ACC112 (cell line): ENCODE results near the gene SLC9A9.

Source experiments
- H2AFZ ChIP-seq: fragments of 200-600 bp; sonication (generic); one replicate; pipeline ENCODE4 v1.6.0; 2017; ENCODE audit warnings: antibody characterized with exemption, low read length; ENCODE audit not compliant: unreplicated experiment
- H3K27ac ChIP-seq: fragments of 200-600 bp; sonication (generic); 2 replicates; pipeline ENCODE4 v1.5.1; 2014; ENCODE audit warnings: low read depth, mild to moderate bottlenecking, antibody characterized with exemption, low read length, moderate library complexity
- H3K27me3 ChIP-seq: fragments of 200-600 bp; sonication (generic); 2 replicates; pipeline ENCODE4 v1.6.1; 2014; ENCODE audit warnings: mild to moderate bottlenecking, antibody characterized with exemption, low read length, moderate library complexity, mixed read lengths; ENCODE audit not compliant: insufficient read depth
- H3K36me3 ChIP-seq: fragments of 200-600 bp; sonication (generic); 2 replicates; pipeline ENCODE4 v1.6.1; 2016; ENCODE audit warnings: mild to moderate bottlenecking, antibody characterized with exemption, low read length, moderate library complexity, mixed read lengths; ENCODE audit not compliant: insufficient read depth
- H3K4me1 ChIP-seq: fragments of 200-600 bp; sonication (generic); one replicate; pipeline ENCODE4 v1.6.1; 2016; ENCODE audit warnings: low read length, mixed read lengths; ENCODE audit not compliant: insufficient read depth, unreplicated experiment, control insufficient read depth
- H3K4me3 ChIP-seq: fragments of 200-600 bp; sonication (generic); 2 replicates; pipeline ENCODE4 v1.5.1; 2014; ENCODE audit warnings: mild to moderate bottlenecking, low read depth, low read length
- H3K79me2 ChIP-seq: fragments of 200-600 bp; sonication (generic); one replicate; pipeline ENCODE4 v1.6.0; 2016; ENCODE audit warnings: low read length; ENCODE audit not compliant: control insufficient read depth, unreplicated experiment, insufficient read depth

Gene SLC9A9

GRCh38 chr3:143653493-143653892 is 194.8 kb downstream of the SLC9A9 start:
- no peak overlapping the region for H2AFZ ChIP-seq
- H3K27ac ChIP-seq: no peak overlapping the region
- H3K4me3 ChIP-seq: no peak overlapping the region
- no peaks in the 10 kb centered on the region for H3K36me3 ChIP-seq
- H3K4me1 ChIP-seq: peaks cover 10% of the 10 kb centered on the region
- H3K79me2 ChIP-seq: no peaks in the 10 kb centered on the region
- H3K27me3 ChIP-seq: no peaks in the 10 kb centered on the region

- no peak overlapping the region for H3K27ac ChIP-seq
- H3K27me3 ChIP-seq: no peaks in the 10 kb centered on the region
- H3K4me1 ChIP-seq: peaks cover 10% of the 10 kb centered on the region
- no peak overlapping the region for H3K4me3 ChIP-seq
- H2AFZ ChIP-seq: no peak overlapping the region
- H3K36me3 ChIP-seq: no peaks in the 10 kb centered on the region
- no peaks in the 10 kb centered on the region for H3K79me2 ChIP-seq
Observed at GRCh38 chr3:143652118-143652517, 196.2 kb downstream of the SLC9A9 start.

GRCh38 chr3:143650827-143651226 is 197.4 kb downstream of the SLC9A9 start:
- Histone ChIP-seq H3K4me1 (peaks cover 10% of the 10 kb centered on the region), H3K4me3 (no peak overlapping the region), H3K36me3 (no peaks in the 10 kb centered on the region), H3K27ac (no peak overlapping the region), H2AFZ (no peak overlapping the region), H3K27me3 (no peaks in the 10 kb centered on the region), H3K79me2 (no peaks in the 10 kb centered on the region)

- no peak overlapping the region for H2AFZ ChIP-seq
- H3K27me3 ChIP-seq: no peaks in the 10 kb centered on the region
- no peaks in the 10 kb centered on the region for H3K36me3 ChIP-seq
- H3K4me1 ChIP-seq: peaks cover 9% of the 10 kb centered on the region
- H3K4me3 ChIP-seq: no peak overlapping the region
- H3K27ac ChIP-seq: no peak overlapping the region
- no peaks in the 10 kb centered on the region for H3K79me2 ChIP-seq
Observed at GRCh38 chr3:143650120-143650519, 198.1 kb downstream of the SLC9A9 start.

GRCh38 chr3:143648708-143649107 is 199.6 kb downstream of the SLC9A9 start:
- no peaks in the 10 kb centered on the region for H3K79me2 ChIP-seq
- no peak overlapping the region for H3K27ac ChIP-seq
- H3K27me3 ChIP-seq: no peaks in the 10 kb centered on the region
- no peaks in the 10 kb centered on the region for H3K36me3 ChIP-seq
- H3K4me1 ChIP-seq: peaks cover 7% of the 10 kb centered on the region
- H2AFZ ChIP-seq: no peak overlapping the region
- H3K4me3 ChIP-seq: no peak overlapping the region

GRCh38 chr3:143648218-143648617 is 200.1 kb downstream of the SLC9A9 start:
- Histone ChIP-seq H3K36me3 (no peaks in the 10 kb centered on the region), H3K79me2 (no peaks in the 10 kb centered on the region), H3K4me3 (no peak overlapping the region), H2AFZ (no peak overlapping the region), H3K27ac (no peak overlapping the region), H3K27me3 (no peaks in the 10 kb centered on the region), H3K4me1 (peaks cover 6% of the 10 kb centered on the region)

GRCh38 chr3:143644370-143645089 is 203.7 kb downstream of the SLC9A9 start:
- peak overlapping the region; percentile 8; the same call in 1 of the 2 replicates for H3K27ac ChIP-seq
- H3K4me3 ChIP-seq: no peak overlapping the region
- no peaks in the 10 kb centered on the region for H3K27me3 ChIP-seq
- peaks cover 6% of the 10 kb centered on the region for H3K4me1 ChIP-seq
- no peaks in the 10 kb centered on the region for H3K79me2 ChIP-seq
- H3K36me3 ChIP-seq: no peaks in the 10 kb centered on the region
- peak overlapping the region; percentile 88 for H2AFZ ChIP-seq

- H3K36me3 ChIP-seq: no peaks in the 10 kb centered on the region
- peak overlapping the region; percentile 8; the same call in 1 of the 2 replicates for H3K27ac ChIP-seq
- H2AFZ ChIP-seq: peak overlapping the region; percentile 88
- peaks cover 6% of the 10 kb centered on the region for H3K4me1 ChIP-seq
- no peaks in the 10 kb centered on the region for H3K79me2 ChIP-seq
- no peak overlapping the region for H3K4me3 ChIP-seq
- no peaks in the 10 kb centered on the region for H3K27me3 ChIP-seq
Observed at GRCh38 chr3:143643905-143644304, 204.4 kb downstream of the SLC9A9 start.

- no peaks in the 10 kb centered on the region for H3K36me3 ChIP-seq
- no peak overlapping the region for H3K4me3 ChIP-seq
- H3K4me1 ChIP-seq: peaks cover 6% of the 10 kb centered on the region
- H3K27me3 ChIP-seq: no peaks in the 10 kb centered on the region
- H3K79me2 ChIP-seq: no peaks in the 10 kb centered on the region
- no peak overlapping the region for H3K27ac ChIP-seq
- no peak overlapping the region for H2AFZ ChIP-seq
Observed at GRCh38 chr3:143640774-143641173, 207.5 kb downstream of the SLC9A9 start.

GRCh38 chr3:143637133-143637532 is 211.1 kb downstream of the SLC9A9 start:
- no peaks in the 10 kb centered on the region for H3K79me2 ChIP-seq
- H3K36me3 ChIP-seq: no peaks in the 10 kb centered on the region

GRCh38 chr3:143634991-143635390 is 213.3 kb downstream of the SLC9A9 start:
- no peaks in the 10 kb centered on the region for H3K27me3 ChIP-seq
- no peaks in the 10 kb centered on the region for H3K79me2 ChIP-seq
- H3K4me3 ChIP-seq: no peak overlapping the region
- H3K27ac ChIP-seq: no peak overlapping the region
- no peaks in the 10 kb centered on the region for H3K4me1 ChIP-seq
- no peak overlapping the region for H2AFZ ChIP-seq
- no peaks in the 10 kb centered on the region for H3K36me3 ChIP-seq

More at GRCh38 chr3:143637133-143637532, 211.1 kb downstream of the SLC9A9 start:
- Histone ChIP-seq H2AFZ (no peak overlapping the region), H3K27me3 (no peaks in the 10 kb centered on the region), H3K27ac (no peak overlapping the region), H3K4me3 (no peak overlapping the region), H3K4me1 (no peaks in the 10 kb centered on the region)
